Neural cell (in vitro differentiated cells): ENCODE data around the gene NCS1. TPM values are rescaled to one million over a fixed set of nuclear protein-coding genes. Genes with fewer than 3 reads are reported as not detected.

ENCODE experiments used
- H2AFZ ChIP-seq: fragments of 200-600, 300-800 bp; sonication (generic), shearing (Covaris generic); 2 replicates; pipeline ENCODE4 v1.6.0; 2014; ENCODE audit warnings: low read depth, mild to moderate bottlenecking, antibody characterized with exemption, low read length, moderate library complexity
- H3F3A ChIP-seq: fragments of 200-600 bp; shearing (Covaris generic); 2 replicates; pipeline ENCODE4 v1.6.1; 2016; ENCODE audit warnings: mild to moderate bottlenecking, moderate library complexity, mixed read lengths, antibody characterized with exemption, low read length; ENCODE audit not compliant: insufficient read depth, poor library complexity, severe bottlenecking
- H3K27ac ChIP-seq: fragments of 200-600, 300-800 bp; sonication (generic), shearing (Covaris generic); 2 replicates; pipeline ENCODE4 v1.5.1; 2014; ENCODE audit warnings: mild to moderate bottlenecking, low read length, moderate library complexity
- H3K27me3 ChIP-seq: fragments of 300-800, 200-600 bp; sonication (generic), shearing (Covaris generic); 2 replicates; pipeline ENCODE4 v1.6.0; 2014; ENCODE audit warnings: mild to moderate bottlenecking, low read depth, low read length, moderate library complexity; ENCODE audit not compliant: insufficient read depth
- H3K36me3 ChIP-seq: fragments of 300-800, 200-600 bp; sonication (generic), shearing (Covaris generic); 2 replicates; pipeline ENCODE4 v1.5.1; 2014; ENCODE audit warnings: mild to moderate bottlenecking, antibody characterized with exemption, low read length, moderate library complexity; ENCODE audit not compliant: insufficient read depth
- H3K4me2 ChIP-seq: fragments of 300-800, 200-600 bp; sonication (generic), shearing (Covaris generic); 2 replicates; pipeline ENCODE4 v1.6.0; 2014; ENCODE audit warnings: mild to moderate bottlenecking, low read length
- H3K4me3 ChIP-seq: fragments of 300-800, 200-600 bp; sonication (generic), shearing (Covaris generic); 2 replicates; pipeline ENCODE4 v1.5.1; 2014; ENCODE audit warnings: mild to moderate bottlenecking, low read length, moderate library complexity
- H3K79me2 ChIP-seq: fragments of 200-600 bp; shearing (Covaris generic); replicated peaks from 2 replicates; pipeline ENCODE4 v1.6.0; 2014; ENCODE audit warnings: mild to moderate bottlenecking, low read length, moderate library complexity; ENCODE audit not compliant: insufficient read depth
- H3K9ac ChIP-seq: fragments of 300-800, 200-600 bp; sonication (generic), shearing (Covaris generic); 2 replicates; pipeline ENCODE4 v1.6.1; 2016; ENCODE audit warnings: mild to moderate bottlenecking, low read length, mixed read lengths
- H3K9me2 ChIP-seq: fragments of 200-600 bp; shearing (Covaris generic); 2 replicates; pipeline ENCODE4 v1.6.1; 2016; ENCODE audit warnings: mild to moderate bottlenecking, low read length, mixed read lengths; ENCODE audit not compliant: insufficient read depth
- H3K9me3 ChIP-seq: fragments of 200-600, 300-800 bp; sonication (generic), shearing (Covaris generic); 2 replicates; pipeline ENCODE4 v1.6.1; 2016; ENCODE audit warnings: mild to moderate bottlenecking, mixed run types, low read length, moderate library complexity, mixed read lengths
- H4K20me1 ChIP-seq: fragments of 200-600 bp; shearing (Covaris generic); 2 replicates; pipeline ENCODE4 v1.6.1; 2016; ENCODE audit warnings: mild to moderate bottlenecking, mixed run types; ENCODE audit not compliant: insufficient read depth
- CTCF ChIP-seq: fragments of 450-650 bp; IDR thresholded peaks from 2 replicates; pipeline ENCODE4 v1.5.1; 2014; ENCODE audit warnings: antibody characterized with exemption, mild to moderate bottlenecking, moderate library complexity; ENCODE audit not compliant: poor library complexity, severe bottlenecking
- EP300 ChIP-seq: fragments of 450-650 bp; conservative IDR thresholded peaks from 2 replicates; pipeline ENCODE4 v1.6.1; 2014; ENCODE audit warnings: antibody characterized with exemption, mild to moderate bottlenecking, moderate library complexity; ENCODE audit not compliant: poor library complexity, severe bottlenecking
- EZH2 ChIP-seq: fragments of 200-600, 300-800 bp; shearing (Covaris generic), sonication (generic); IDR thresholded peaks from 2 replicates; pipeline ENCODE4 v1.6.1; 2014; ENCODE audit warnings: antibody characterized with exemption, low read length, borderline replicate concordance, mild to moderate bottlenecking; ENCODE audit not compliant: insufficient read depth, poor library complexity, severe bottlenecking
- POLR2AphosphoS5 ChIP-seq: IDR thresholded peaks from 2 replicates; pipeline ENCODE4 v1.6.1; 2012
- RAD21 ChIP-seq: fragments of 450-650 bp; conservative IDR thresholded peaks from 2 replicates; pipeline ENCODE4 v1.6.1; 2014; ENCODE audit warnings: antibody characterized with exemption, mild to moderate bottlenecking, moderate library complexity
- SMC3 ChIP-seq: fragments of 450-650 bp; conservative IDR thresholded peaks from 2 replicates; pipeline ENCODE4 v1.6.1; 2014; ENCODE audit warnings: antibody characterized with exemption, mild to moderate bottlenecking, moderate library complexity; ENCODE audit not compliant: poor library complexity
- TAF1 ChIP-seq: IDR thresholded peaks from 2 replicates; pipeline ENCODE4 v1.6.1; 2012; ENCODE audit warnings: low read depth
- polyA plus RNA-seq: library from polyadenylated mRNA; depleted of rRNA; stranded (reverse); fragments of >200 nt; gene quantifications from 2 replicates; pipeline ENCODE4 v1.2.3, GENCODE V29; 2014

Gene NCS1
- polyA plus RNA-seq, 1 donor from 2014 or later, result 73.3 TPM

GRCh38 chr9:130193103-130193502 is 20.9 kb downstream of the NCS1 start:
- H4K20me1 ChIP-seq, result peaks cover 19% of the 10 kb centered on the region

GRCh38 chr9:130193531-130194377 is 21.6 kb downstream of the NCS1 start:
- Histone ChIP-seq H3K9me2 (no peaks in the 10 kb centered on the region), H3K36me3 (no peaks in the 10 kb centered on the region), H3K27me3 (no peaks in the 10 kb centered on the region), H3K79me2 (peaks cover 11% of the 10 kb centered on the region), H3K4me3 (peak overlapping the region; percentile 28), H3K4me2 (no peak overlapping the region), H3K27ac (no peak overlapping the region), H3K9ac (peak overlapping the region; percentile 20), H4K20me1 (peaks cover 19% of the 10 kb centered on the region), H3K9me3 (no peaks in the 10 kb centered on the region), H3F3A (no peaks in the 10 kb centered on the region), H2AFZ (no peak overlapping the region)
- no peak for TF ChIP-seq SMC3
- TF ChIP-seq RAD21, result no peak
- TF ChIP-seq EP300, result no peak
- TF ChIP-seq CTCF, result no peak

More at GRCh38 chr9:130193103-130193502, 20.9 kb downstream of the NCS1 start:
- no peaks in the 10 kb centered on the region for H3F3A ChIP-seq
- peaks cover 12% of the 10 kb centered on the region for H3K79me2 ChIP-seq
- H3K27ac ChIP-seq, result no peak overlapping the region
- TF ChIP-seq POLR2AphosphoS5, result no peak
- TF ChIP-seq RAD21, result no peak
- no peak for TF ChIP-seq EZH2
- TF ChIP-seq TAF1, result no peak
- TF ChIP-seq CTCF, result no peak
- no peak for TF ChIP-seq SMC3
- H3K9ac ChIP-seq, result no peak overlapping the region
- no peak overlapping the region for H2AFZ ChIP-seq
- H3K4me3 ChIP-seq, result no peak overlapping the region
- H3K4me2 ChIP-seq, result no peak overlapping the region
- no peaks in the 10 kb centered on the region for H3K9me3 ChIP-seq
- no peaks in the 10 kb centered on the region for H3K9me2 ChIP-seq
- H3K27me3 ChIP-seq, result no peaks in the 10 kb centered on the region
- H3K36me3 ChIP-seq, result no peaks in the 10 kb centered on the region

- H3F3A ChIP-seq, result no peaks in the 10 kb centered on the region
- H2AFZ ChIP-seq, result no peak overlapping the region
- H3K4me3 ChIP-seq, result no peak overlapping the region
- no peak overlapping the region for H3K4me2 ChIP-seq
- peaks cover 6% of the 10 kb centered on the region for H3K79me2 ChIP-seq
- no peak overlapping the region for H3K9ac ChIP-seq
- H3K9me2 ChIP-seq, result no peaks in the 10 kb centered on the region
- no peaks in the 10 kb centered on the region for H3K36me3 ChIP-seq
- peaks cover 19% of the 10 kb centered on the region for H4K20me1 ChIP-seq
- no peaks in the 10 kb centered on the region for H3K27me3 ChIP-seq
- H3K9me3 ChIP-seq, result no peaks in the 10 kb centered on the region
- TF ChIP-seq POLR2AphosphoS5, result no peak
- TF ChIP-seq SMC3, result no peak
- TF ChIP-seq EP300, result no peak
- no peak overlapping the region for H3K27ac ChIP-seq
Observed at GRCh38 chr9:130194378-130194932, 22.3 kb downstream of the NCS1 start.
